ENCODE data around the gene ORC1. TPM values are rescaled to one million over a fixed set of nuclear protein-coding genes. Genes with fewer than 3 reads are reported as not detected.

The ORC1 gene
- total RNA-seq, 1 experiment from 2014 or later = 45.2 TPM

- POLR2A ChIA-PET = interaction anchor here (0.6 kb wide), 1 partner anchor 337 kb away, joined by 4 read pairs; no protein-coding TSS in a partner anchor
- Mint-ChIP-seq H3K4me3 (no peak overlapping the region), H3K9me3 (no peaks in the 10 kb centered on the region), H3K4me1 (peaks cover 3% of the 10 kb centered on the region), H3K27me3 (ENCODE audit: low read depth) (no peaks in the 10 kb centered on the region), H3K36me3 (peaks cover 4% of the 10 kb centered on the region), H3K27ac (0 out of 2 replicates have a peak overlapping the region, but pooled peaks have one; percentile 23)
- CTCF ChIA-PET = interaction anchor here (0.6 kb wide), 1 partner anchor 14 kb away, joined by 3 read pairs; no protein-coding TSS in a partner anchor
- ATAC-seq (no peak), DNase-seq (ENCODE audit: low spot score) (no peak)
- TF ChIP-seq SP1 (CRISPR knock-in tag; conservative IDR thresholded peaks at IDR 0.05) = no peak
- TF ChIP-seq RELA (CRISPR knock-in tag; IDR thresholded peaks at IDR 0.05; ENCODE audit: borderline replicate concordance) = no peak
- TF ChIP-seq, protein P1, sequence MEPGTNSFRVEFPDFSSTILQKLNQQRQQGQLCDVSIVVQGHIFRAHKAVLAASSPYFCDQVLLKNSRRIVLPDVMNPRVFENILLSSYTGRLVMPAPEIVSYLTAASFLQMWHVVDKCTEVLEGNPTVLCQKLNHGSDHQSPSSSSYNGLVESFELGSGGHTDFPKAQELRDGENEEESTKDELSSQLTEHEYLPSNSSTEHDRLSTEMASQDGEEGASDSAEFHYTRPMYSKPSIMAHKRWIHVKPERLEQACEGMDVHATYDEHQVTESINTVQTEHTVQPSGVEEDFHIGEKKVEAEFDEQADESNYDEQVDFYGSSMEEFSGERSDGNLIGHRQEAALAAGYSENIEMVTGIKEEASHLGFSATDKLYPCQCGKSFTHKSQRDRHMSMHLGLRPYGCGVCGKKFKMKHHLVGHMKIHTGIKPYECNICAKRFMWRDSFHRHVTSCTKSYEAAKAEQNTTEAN (CRISPR knock-in tag; IDR thresholded peaks at IDR 0.05) = no peak
- TF ChIP-seq PRRX2 (CRISPR knock-in tag; IDR thresholded peaks at IDR 0.05) = no peak
- no peak for TF ChIP-seq NR3C1 (CRISPR knock-in tag; conservative IDR thresholded peaks at IDR 0.05; ENCODE audit: low read depth)
- no peak for TF ChIP-seq MAX (CRISPR knock-in tag; IDR thresholded peaks at IDR 0.05)
- TF ChIP-seq AR (CRISPR knock-in tag; IDR thresholded peaks at IDR 0.05) = no peak
- no peak for TF ChIP-seq SOX15 (CRISPR knock-in tag; IDR thresholded peaks at IDR 0.05)
- TF ChIP-seq SMAD3 (CRISPR knock-in tag; IDR thresholded peaks at IDR 0.05; ENCODE audit: borderline replicate concordance) = no peak
- no peak for TF ChIP-seq HMGXB4 (CRISPR knock-in tag; IDR thresholded peaks at IDR 0.05)
These were observed 59.0 kb downstream of the ORC1 start for GRCh38 chr1:52345252-52345651.

DNA sequence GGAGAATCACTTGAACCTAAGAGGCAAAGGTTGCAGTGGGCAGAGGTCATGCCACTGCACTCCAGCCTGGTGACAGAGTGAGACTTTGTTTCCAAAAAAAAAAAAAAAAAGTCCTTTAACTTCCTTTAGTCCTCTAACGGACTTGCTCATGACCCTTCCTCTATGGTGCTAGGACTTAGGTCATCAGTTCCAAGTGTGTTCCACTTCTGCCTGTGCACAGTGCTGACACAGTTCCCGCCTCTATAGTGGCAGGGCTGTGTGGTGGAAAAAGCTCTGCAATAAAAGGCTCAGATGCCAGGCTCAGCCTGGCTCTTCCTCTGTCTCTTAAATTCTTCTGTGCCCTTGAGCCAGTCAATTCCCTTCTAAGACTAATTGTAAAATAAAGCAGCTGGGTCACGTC is 60.2 kb downstream of the ORC1 start:
- ChIA-PET CTCF (interaction anchor here (0.9 kb wide), 1 partner anchor 38 kb away, joined by 3 read pairs; no protein-coding TSS in a partner anchor), POLR2A (no interaction called here)
- Mint-ChIP-seq H3K9me3 (no peaks in the 10 kb centered on the region), H3K27ac (no peak overlapping the region), H3K4me1 (no peaks in the 10 kb centered on the region), H3K4me3 (no peak overlapping the region), H3K36me3 (peaks cover 6% of the 10 kb centered on the region), H3K27me3 (ENCODE audit: low read depth) (no peaks in the 10 kb centered on the region)
- no peak for DNase-seq (ENCODE audit: low spot score)
- ATAC-seq = no peak
- TF ChIP-seq ZNF396 (CRISPR knock-in tag; IDR thresholded peaks at IDR 0.05; ENCODE audit: borderline replicate concordance) (no peak), NFE2L1 (CRISPR knock-in tag; IDR thresholded peaks at IDR 0.05) (no peak), ESRRA (CRISPR knock-in tag; IDR thresholded peaks at IDR 0.05; ENCODE audit: borderline replicate concordance) (no peak), NFATC4 (CRISPR knock-in tag; IDR thresholded peaks at IDR 0.05) (no peak), PRRX2 (CRISPR knock-in tag; IDR thresholded peaks at IDR 0.05) (no peak), GTF2I (CRISPR knock-in tag; conservative IDR thresholded peaks at IDR 0.05) (no peak), OVOL2 (CRISPR knock-in tag; IDR thresholded peaks at IDR 0.05; ENCODE audit: borderline replicate concordance) (no peak), E2F1 (CRISPR knock-in tag; IDR thresholded peaks at IDR 0.05) (no peak), ZNF532 (CRISPR knock-in tag; IDR thresholded peaks at IDR 0.05; ENCODE audit: borderline replicate concordance) (no peak)
- TF ChIP-seq, protein P1 (CRISPR knock-in tag; IDR thresholded peaks at IDR 0.05) = no peak
- TF ChIP-seq, protein P2, sequence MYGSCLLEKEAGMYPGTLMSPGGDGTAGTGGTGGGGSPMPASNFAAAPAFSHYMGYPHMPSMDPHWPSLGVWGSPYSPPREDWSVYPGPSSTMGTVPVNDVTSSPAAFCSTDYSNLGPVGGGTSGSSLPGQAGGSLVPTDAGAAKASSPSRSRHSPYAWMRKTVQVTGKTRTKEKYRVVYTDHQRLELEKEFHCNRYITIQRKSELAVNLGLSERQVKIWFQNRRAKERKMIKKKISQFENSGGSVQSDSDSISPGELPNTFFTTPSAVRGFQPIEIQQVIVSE (CRISPR knock-in tag; IDR thresholded peaks at IDR 0.05; ENCODE audit: borderline replicate concordance) = no peak

Data from WTC11 (cell line).